SK-N-SH (cell line): ENCODE results near the gene HDLBP. TPM values are rescaled to one million over a fixed set of nuclear protein-coding genes. Genes with fewer than 3 reads are reported as not detected.

Experiments
- CTCF ChIA-PET: fragments of 300-600, 350-600 bp; formaldehyde crosslinking; extraction: SDS; loops from one replicate; lab custom pipeline; 2021; lab: Yijun Ruan, JAX
- POLR2A ChIA-PET: fragments of 350-600 bp; sonication (Branson Sonifier 250); formaldehyde crosslinking; extraction: SDS; loops from one replicate; lab custom pipeline; 2020; ENCODE audit warnings: antibody characterized with exemption, inconsistent platforms; lab: Yijun Ruan, JAX
- DNase-seq: peaks from one replicate; pipeline ENCODE4 v3.0.0; 2012
- H2AFZ ChIP-seq: fragments of 200-600 bp; sonication (generic); 2 replicates; pipeline ENCODE4 v1.8.1; 2016; ENCODE audit warnings: antibody characterized with exemption, mild to moderate bottlenecking, low read depth
- H3F3A ChIP-seq: fragments of 200-600 bp; sonication (generic); replicated peaks from 2 replicates; pipeline ENCODE3; 2016; ENCODE audit warnings: antibody characterized with exemption, mild to moderate bottlenecking; ENCODE audit not compliant: insufficient read depth
- H3K27ac ChIP-seq, 2 experiments: fragments of 200-500 bp in 1 of 2; fragments of 200-600 bp in 1 of 2; sonication (Bioruptor generic) in 1 of 2; sonication (generic), shearing (Covaris generic) in 1 of 2; 2 replicates each; pipeline versions ENCODE4 v1.5.1 to v1.6.1; 2014 to 2016; ENCODE audit warnings: low read depth in 2 of 2, inconsistent platforms in 1 of 2, low read length in 1 of 2, mild to moderate bottlenecking in 1 of 2, mixed read lengths in 1 of 2
- H3K27me3 ChIP-seq: fragments of 200-600 bp; sonication (generic), shearing (Covaris generic); 2 replicates; pipeline ENCODE4 v1.6.1; 2016; ENCODE audit warnings: mixed run types; ENCODE audit not compliant: insufficient read depth
- H3K36me3 ChIP-seq, 2 experiments: fragments of 200-500 bp in 1 of 2; fragments of 200-600 bp in 1 of 2; sonication (Bioruptor generic) in 1 of 2; sonication (generic) in 1 of 2; replicated peaks in 1 of 2; 2 replicates each; pipeline versions ENCODE3 to v1.5.1; 2014 to 2016; ENCODE audit warnings: low read length in 1 of 2, mild to moderate bottlenecking in 1 of 2; ENCODE audit not compliant: insufficient read depth in 2 of 2, control insufficient read depth in 1 of 2
- H3K4me1 ChIP-seq, 2 experiments: fragments of 200-500 bp in 1 of 2; fragments of 200-600 bp in 1 of 2; sonication (Bioruptor generic) in 1 of 2; sonication (generic), shearing (Covaris generic) in 1 of 2; 2 replicates each; pipeline versions ENCODE4 v1.5.1 to v1.6.1; 2014 to 2016; ENCODE audit warnings: low read depth in 1 of 2, low read length in 1 of 2, mixed run types in 1 of 2; ENCODE audit not compliant: insufficient read depth in 2 of 2, control insufficient read depth in 1 of 2
- H3K4me2 ChIP-seq: fragments of 200-600 bp; sonication (generic), shearing (Covaris generic); 2 replicates; pipeline ENCODE4 v1.6.1; 2017; ENCODE audit warnings: mixed run types
- H3K4me3 ChIP-seq, 2 experiments: fragments of 200-500 bp in 1 of 2; fragments of 200-600 bp in 1 of 2; sonication (Bioruptor generic) in 1 of 2; sonication (generic), shearing (Covaris generic) in 1 of 2; 2 replicates each; pipeline versions ENCODE4 v1.5.1 to v1.8.1; 2014 to 2016; ENCODE audit warnings: low read depth in 2 of 2, inconsistent platforms in 1 of 2, low read length in 1 of 2, mild to moderate bottlenecking in 1 of 2, mixed read lengths in 1 of 2, moderate library complexity in 1 of 2
- H3K79me2 ChIP-seq: fragments of 200-600 bp; sonication (generic); 2 replicates; pipeline ENCODE4 v1.8.1; 2017; ENCODE audit warnings: mild to moderate bottlenecking; ENCODE audit not compliant: insufficient read depth
- H3K9ac ChIP-seq: fragments of 200-600 bp; sonication (generic); 2 replicates; pipeline ENCODE4 v1.6.1; 2017; ENCODE audit warnings: mixed run types
- H3K9me2 ChIP-seq: fragments of 200-600 bp; sonication (generic); 2 replicates; pipeline ENCODE4 v1.6.1; 2017; ENCODE audit warnings: mixed run types
- H3K9me3 ChIP-seq: fragments of 200-600 bp; sonication (generic); 2 replicates; pipeline ENCODE4 v1.6.1; 2017; ENCODE audit warnings: mixed run types, mild to moderate bottlenecking, moderate library complexity
- H4K20me1 ChIP-seq: fragments of 200-600 bp; sonication (generic); 2 replicates; pipeline ENCODE4 v1.6.1; 2017; ENCODE audit warnings: mild to moderate bottlenecking, mixed run types; ENCODE audit not compliant: insufficient read depth
- CHD2 ChIP-seq: fragments of 150-350 bp; IDR thresholded peaks from 2 replicates; pipeline ENCODE4 v1.6.1; 2018; ENCODE audit warnings: low read length; ENCODE audit not compliant: partially characterized antibody
- EP300 ChIP-seq, 2 experiments: IDR thresholded peaks; 2 replicates each; pipeline versions ENCODE4 v1.4.0 to v1.6.1; 2012; ENCODE audit warnings: borderline replicate concordance in 1 of 2, low read depth in 1 of 2, low read length in 1 of 2
- EZH2phosphoT487 ChIP-seq: fragments of 200-600 bp; sonication (generic); IDR thresholded peaks from 2 replicates; pipeline ENCODE4 v1.6.1; 2017; ENCODE audit warnings: low read depth, mixed run types, mild to moderate bottlenecking, antibody characterized with exemption, moderate library complexity, borderline replicate concordance
- FOSL2 ChIP-seq: IDR thresholded peaks from 2 replicates; pipeline ENCODE4 v1.4.0; 2012; ENCODE audit warnings: low read depth, mild to moderate bottlenecking, moderate library complexity, borderline replicate concordance
- GABPA ChIP-seq: IDR thresholded peaks from 2 replicates; pipeline ENCODE4 v1.4.0; 2012; ENCODE audit warnings: low read depth, mild to moderate bottlenecking
- GATA2 ChIP-seq: sonication (generic); formaldehyde crosslinking; IDR thresholded peaks from 2 replicates; pipeline ENCODE4 v1.5.0; 2020; ENCODE audit warnings: mild to moderate bottlenecking, missing genetic modification reagents
- JUND ChIP-seq: IDR thresholded peaks from 2 replicates; pipeline ENCODE4 v1.4.0; 2012
- MEF2A ChIP-seq: IDR thresholded peaks from 2 replicates; pipeline ENCODE4 v1.4.0; 2012; ENCODE audit warnings: low read depth, borderline replicate concordance
- NFIC ChIP-seq: IDR thresholded peaks from 2 replicates; pipeline ENCODE4 v1.4.0; 2012; ENCODE audit warnings: borderline replicate concordance
- RAD21 ChIP-seq: IDR thresholded peaks from 2 replicates; pipeline ENCODE4 v1.6.1; 2012; ENCODE audit warnings: mild to moderate bottlenecking, low read length
- RCOR1 ChIP-seq: fragments of 150-350 bp; IDR thresholded peaks from 2 replicates; pipeline ENCODE4 v1.6.1; 2017; ENCODE audit warnings: antibody characterized with exemption, low read length
- RXRA ChIP-seq: IDR thresholded peaks from 2 replicates; pipeline ENCODE4 v1.4.0; 2012; ENCODE audit warnings: low read depth, mild to moderate bottlenecking, borderline replicate concordance
- SIN3A ChIP-seq: IDR thresholded peaks from 2 replicates; pipeline ENCODE4 v1.6.1; 2012; ENCODE audit warnings: low read depth, mild to moderate bottlenecking, low read length, moderate library complexity, borderline replicate concordance
- SMC3 ChIP-seq: IDR thresholded peaks from 2 replicates; pipeline ENCODE4 v1.6.1; 2012; ENCODE audit warnings: low read depth, low read length, improper control_type of control experiment
- TAF1 ChIP-seq: IDR thresholded peaks from 2 replicates; pipeline ENCODE4 v1.6.1; 2012; ENCODE audit warnings: low read depth, mild to moderate bottlenecking, low read length, moderate library complexity, borderline replicate concordance
- TCF12 ChIP-seq: IDR thresholded peaks from 2 replicates; pipeline ENCODE4 v1.4.0; 2012
- TEAD4 ChIP-seq: IDR thresholded peaks from 2 replicates; pipeline ENCODE4 v1.4.0; 2012; ENCODE audit warnings: mild to moderate bottlenecking, borderline replicate concordance; ENCODE audit not compliant: insufficient read depth
- WGBS: methylation state at CpG from one replicate; pipeline ENCODE4 v1.1.6; 2017; ENCODE audit warnings: low lambda C conversion rate; 5-methylcytosine and 5-hydroxymethylcytosine counted together
- polyA plus RNA-seq, 3 experiments: library from polyadenylated mRNA; depleted of rRNA; stranded (reverse); fragments of >200 nt; gene quantifications; 2 replicates each; pipeline ENCODE4 v1.2.3, GENCODE V29; 2012
- TF ChIP-seq, protein P1 (sequence below): IDR thresholded peaks from 2 replicates; pipeline ENCODE4 v1.4.0; 2012; ENCODE audit warnings: low read depth, borderline replicate concordance
- TF ChIP-seq, protein P2 (sequence below): IDR thresholded peaks from 2 replicates; pipeline ENCODE4 v1.6.1; 2012; ENCODE audit warnings: mild to moderate bottlenecking, low read depth, low read length, moderate library complexity
- TF ChIP-seq, protein P3 (sequence below): fragments of 150-350 bp; IDR thresholded peaks from 2 replicates; pipeline ENCODE4 v1.6.1; 2016; ENCODE audit warnings: mild to moderate bottlenecking, low read depth, low read length
- TF ChIP-seq, protein P4 (sequence below): fragments of 200-600 bp; sonication (generic); IDR thresholded peaks from 2 replicates; pipeline ENCODE4 v1.6.1; 2017; ENCODE audit warnings: antibody characterized with exemption, mild to moderate bottlenecking, moderate library complexity

Gene HDLBP
- polyA plus RNA-seq, 1 of the 3 experiments (the other 2 are of a cell fraction): 263 TPM

DNA sequence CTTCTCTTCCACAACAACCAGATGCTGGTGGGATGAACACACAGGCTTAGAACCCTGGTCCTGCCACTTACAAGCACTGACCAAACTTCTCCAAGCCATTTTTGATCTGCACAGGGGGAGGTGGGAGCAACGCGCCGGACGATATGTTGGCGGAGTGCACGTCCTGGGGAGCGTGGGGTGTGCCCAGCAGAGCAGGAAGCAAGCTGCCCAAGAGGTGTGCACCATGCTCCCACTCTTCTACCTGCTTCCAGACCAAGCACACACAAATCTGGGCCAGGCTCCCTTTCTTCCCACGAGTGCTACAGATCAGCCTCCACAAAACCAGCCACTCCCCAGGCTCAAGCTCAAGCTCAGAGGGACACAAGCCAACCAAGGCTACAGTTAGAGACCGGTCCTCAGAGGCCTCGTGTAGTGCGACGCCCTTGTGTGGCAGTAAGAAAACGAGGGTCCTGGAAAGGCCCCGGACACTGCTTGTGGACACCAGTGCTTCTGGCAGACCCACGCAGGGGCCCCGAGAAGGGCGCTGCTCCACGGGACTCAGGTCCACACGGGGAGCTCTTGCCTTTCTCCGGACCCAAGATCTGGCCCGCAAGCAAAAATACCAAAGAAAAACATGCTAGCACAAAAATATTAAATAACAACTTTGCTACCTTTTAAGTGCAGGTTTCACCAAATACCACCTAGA lies 75.0 kb downstream of the HDLBP start (continued):
- TF ChIP-seq, protein P1, sequence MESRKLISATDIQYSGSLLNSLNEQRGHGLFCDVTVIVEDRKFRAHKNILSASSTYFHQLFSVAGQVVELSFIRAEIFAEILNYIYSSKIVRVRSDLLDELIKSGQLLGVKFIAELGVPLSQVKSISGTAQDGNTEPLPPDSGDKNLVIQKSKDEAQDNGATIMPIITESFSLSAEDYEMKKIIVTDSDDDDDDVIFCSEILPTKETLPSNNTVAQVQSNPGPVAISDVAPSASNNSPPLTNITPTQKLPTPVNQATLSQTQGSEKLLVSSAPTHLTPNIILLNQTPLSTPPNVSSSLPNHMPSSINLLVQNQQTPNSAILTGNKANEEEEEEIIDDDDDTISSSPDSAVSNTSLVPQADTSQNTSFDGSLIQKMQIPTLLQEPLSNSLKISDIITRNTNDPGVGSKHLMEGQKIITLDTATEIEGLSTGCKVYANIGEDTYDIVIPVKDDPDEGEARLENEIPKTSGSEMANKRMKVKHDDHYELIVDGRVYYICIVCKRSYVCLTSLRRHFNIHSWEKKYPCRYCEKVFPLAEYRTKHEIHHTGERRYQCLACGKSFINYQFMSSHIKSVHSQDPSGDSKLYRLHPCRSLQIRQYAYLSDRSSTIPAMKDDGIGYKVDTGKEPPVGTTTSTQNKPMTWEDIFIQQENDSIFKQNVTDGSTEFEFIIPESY: no peak
- TF ChIP-seq EP300 (IDR thresholded peaks at IDR 0.05; ENCODE audit: borderline replicate concordance in 1 of 2, low read depth in 1 of 2, low read length in 1 of 2) (no peak), TEAD4 (no peak), GATA2 (CRISPR knock-in tag) (no peak), EZH2phosphoT487 (no peak), JUND (no peak), NFIC (no peak)

DNA sequence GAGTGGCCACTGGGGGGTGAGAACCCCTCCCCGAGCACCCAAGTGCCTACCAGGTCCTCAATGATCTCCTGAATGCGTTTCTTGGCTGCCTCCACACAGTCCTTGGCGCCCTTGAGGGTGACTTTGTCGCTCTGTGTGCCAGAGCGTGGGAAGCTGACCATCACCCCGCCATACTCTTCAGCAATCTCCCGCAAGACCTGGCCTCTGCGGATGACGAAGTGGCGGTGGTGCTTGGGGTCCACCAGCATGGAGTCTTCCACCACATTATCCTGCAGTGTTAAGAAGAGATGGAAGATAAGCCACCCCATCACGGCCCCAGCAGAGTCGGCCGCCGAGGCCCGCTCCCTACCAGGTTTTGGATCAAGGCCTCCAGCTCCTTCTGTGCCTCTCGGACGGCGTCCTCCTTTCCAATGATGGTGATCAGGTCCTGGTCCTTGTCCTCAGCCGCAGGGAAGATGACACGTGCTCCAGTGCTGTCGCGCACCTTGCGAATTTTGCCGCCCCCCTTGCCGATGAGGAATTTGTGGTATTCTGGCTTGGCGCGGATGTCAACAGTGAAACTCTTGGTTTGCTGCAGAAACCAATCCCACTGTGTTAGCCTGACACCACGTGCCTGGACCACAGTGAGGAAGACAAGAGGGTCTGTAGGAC lies 75.8 kb downstream of the HDLBP start:
- no peaks in the 10 kb centered on the region for H3K9me3 ChIP-seq
- no peaks in the 10 kb centered on the region for H3K27me3 ChIP-seq
- peaks cover 46% of the 10 kb centered on the region for H4K20me1 ChIP-seq
- H3K9me2 ChIP-seq: no peaks in the 10 kb centered on the region
- H3K4me1 ChIP-seq: no peaks in the 10 kb centered on the region
- H3K36me3 ChIP-seq: peaks cover 88 to 95% of the 10 kb centered on the region in 2 experiments
- WGBS: 93% methylated on average over 28 of the region's 28 CpGs
- H3K79me2 ChIP-seq: peaks cover 46% of the 10 kb centered on the region
- no peak overlapping the region for H3K4me3 ChIP-seq
- no peak overlapping the region for H3K9ac ChIP-seq
- ChIA-PET CTCF (no interaction called here), POLR2A (no interaction called here)
- no peaks in the 10 kb centered on the region for H3F3A ChIP-seq
- DNase-seq: no peak
- no peak overlapping the region for H3K4me2 ChIP-seq
- H2AFZ ChIP-seq: no peak overlapping the region
- no peak overlapping the region for H3K27ac ChIP-seq
- TF ChIP-seq MEF2A (no peak), GATA2 (CRISPR knock-in tag) (no peak), CHD2 (no peak), TCF12 (no peak), RXRA (no peak), SMC3 (no peak), TAF1 (no peak), GABPA (no peak), RAD21 (no peak), EP300 (IDR thresholded peaks at IDR 0.05; ENCODE audit: borderline replicate concordance in 1 of 2, low read depth in 1 of 2, low read length in 1 of 2) (no peak), RCOR1 (no peak), SIN3A (no peak), FOSL2 (no peak)
- TF ChIP-seq, protein P2, sequence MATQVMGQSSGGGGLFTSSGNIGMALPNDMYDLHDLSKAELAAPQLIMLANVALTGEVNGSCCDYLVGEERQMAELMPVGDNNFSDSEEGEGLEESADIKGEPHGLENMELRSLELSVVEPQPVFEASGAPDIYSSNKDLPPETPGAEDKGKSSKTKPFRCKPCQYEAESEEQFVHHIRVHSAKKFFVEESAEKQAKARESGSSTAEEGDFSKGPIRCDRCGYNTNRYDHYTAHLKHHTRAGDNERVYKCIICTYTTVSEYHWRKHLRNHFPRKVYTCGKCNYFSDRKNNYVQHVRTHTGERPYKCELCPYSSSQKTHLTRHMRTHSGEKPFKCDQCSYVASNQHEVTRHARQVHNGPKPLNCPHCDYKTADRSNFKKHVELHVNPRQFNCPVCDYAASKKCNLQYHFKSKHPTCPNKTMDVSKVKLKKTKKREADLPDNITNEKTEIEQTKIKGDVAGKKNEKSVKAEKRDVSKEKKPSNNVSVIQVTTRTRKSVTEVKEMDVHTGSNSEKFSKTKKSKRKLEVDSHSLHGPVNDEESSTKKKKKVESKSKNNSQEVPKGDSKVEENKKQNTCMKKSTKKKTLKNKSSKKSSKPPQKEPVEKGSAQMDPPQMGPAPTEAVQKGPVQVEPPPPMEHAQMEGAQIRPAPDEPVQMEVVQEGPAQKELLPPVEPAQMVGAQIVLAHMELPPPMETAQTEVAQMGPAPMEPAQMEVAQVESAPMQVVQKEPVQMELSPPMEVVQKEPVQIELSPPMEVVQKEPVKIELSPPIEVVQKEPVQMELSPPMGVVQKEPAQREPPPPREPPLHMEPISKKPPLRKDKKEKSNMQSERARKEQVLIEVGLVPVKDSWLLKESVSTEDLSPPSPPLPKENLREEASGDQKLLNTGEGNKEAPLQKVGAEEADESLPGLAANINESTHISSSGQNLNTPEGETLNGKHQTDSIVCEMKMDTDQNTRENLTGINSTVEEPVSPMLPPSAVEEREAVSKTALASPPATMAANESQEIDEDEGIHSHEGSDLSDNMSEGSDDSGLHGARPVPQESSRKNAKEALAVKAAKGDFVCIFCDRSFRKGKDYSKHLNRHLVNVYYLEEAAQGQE: no peak
- TF ChIP-seq, protein P3, sequence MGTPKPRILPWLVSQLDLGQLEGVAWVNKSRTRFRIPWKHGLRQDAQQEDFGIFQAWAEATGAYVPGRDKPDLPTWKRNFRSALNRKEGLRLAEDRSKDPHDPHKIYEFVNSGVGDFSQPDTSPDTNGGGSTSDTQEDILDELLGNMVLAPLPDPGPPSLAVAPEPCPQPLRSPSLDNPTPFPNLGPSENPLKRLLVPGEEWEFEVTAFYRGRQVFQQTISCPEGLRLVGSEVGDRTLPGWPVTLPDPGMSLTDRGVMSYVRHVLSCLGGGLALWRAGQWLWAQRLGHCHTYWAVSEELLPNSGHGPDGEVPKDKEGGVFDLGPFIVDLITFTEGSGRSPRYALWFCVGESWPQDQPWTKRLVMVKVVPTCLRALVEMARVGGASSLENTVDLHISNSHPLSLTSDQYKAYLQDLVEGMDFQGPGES: no peak
- TF ChIP-seq, protein P4, sequence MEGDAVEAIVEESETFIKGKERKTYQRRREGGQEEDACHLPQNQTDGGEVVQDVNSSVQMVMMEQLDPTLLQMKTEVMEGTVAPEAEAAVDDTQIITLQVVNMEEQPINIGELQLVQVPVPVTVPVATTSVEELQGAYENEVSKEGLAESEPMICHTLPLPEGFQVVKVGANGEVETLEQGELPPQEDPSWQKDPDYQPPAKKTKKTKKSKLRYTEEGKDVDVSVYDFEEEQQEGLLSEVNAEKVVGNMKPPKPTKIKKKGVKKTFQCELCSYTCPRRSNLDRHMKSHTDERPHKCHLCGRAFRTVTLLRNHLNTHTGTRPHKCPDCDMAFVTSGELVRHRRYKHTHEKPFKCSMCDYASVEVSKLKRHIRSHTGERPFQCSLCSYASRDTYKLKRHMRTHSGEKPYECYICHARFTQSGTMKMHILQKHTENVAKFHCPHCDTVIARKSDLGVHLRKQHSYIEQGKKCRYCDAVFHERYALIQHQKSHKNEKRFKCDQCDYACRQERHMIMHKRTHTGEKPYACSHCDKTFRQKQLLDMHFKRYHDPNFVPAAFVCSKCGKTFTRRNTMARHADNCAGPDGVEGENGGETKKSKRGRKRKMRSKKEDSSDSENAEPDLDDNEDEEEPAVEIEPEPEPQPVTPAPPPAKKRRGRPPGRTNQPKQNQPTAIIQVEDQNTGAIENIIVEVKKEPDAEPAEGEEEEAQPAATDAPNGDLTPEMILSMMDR: no peak
